GM21447 (cell line): ENCODE measurements around the gene FARP2.

Source experiments
- ATAC-seq: cut with Tn5 transposase; IDR thresholded peaks from one replicate; pipeline ENCODE4 v1.9.1; 2021; ENCODE audit not compliant: unreplicated experiment

Gene FARP2

GRCh38 chr2:241454837-241455485, 98.9 kb downstream of the FARP2 start:
- ATAC-seq = no peak

DNA sequence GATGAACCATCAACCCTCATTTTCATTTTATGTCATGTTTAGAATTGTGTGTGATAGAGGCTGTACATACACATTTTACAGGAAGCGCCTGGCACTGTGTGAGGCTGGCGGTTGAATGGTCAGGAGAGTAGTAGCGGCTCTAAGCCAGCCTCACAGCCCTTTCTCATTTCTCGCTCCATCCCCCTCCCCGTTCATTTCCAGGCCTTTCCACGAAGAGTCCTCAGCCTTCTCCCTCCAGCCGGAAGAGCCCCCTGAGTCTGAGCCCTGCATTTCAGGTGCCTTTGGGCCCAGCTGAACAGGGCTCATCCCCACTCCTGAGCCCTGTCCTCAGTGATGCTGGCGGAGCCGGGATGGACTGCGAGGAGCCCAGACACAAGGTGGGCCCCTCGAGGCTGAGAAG, 100.5 kb downstream of the FARP2 start:
- no peak for ATAC-seq

GRCh38 chr2:241458687-241459086, 102.6 kb downstream of the FARP2 start:
- ATAC-seq = no peak

DNA sequence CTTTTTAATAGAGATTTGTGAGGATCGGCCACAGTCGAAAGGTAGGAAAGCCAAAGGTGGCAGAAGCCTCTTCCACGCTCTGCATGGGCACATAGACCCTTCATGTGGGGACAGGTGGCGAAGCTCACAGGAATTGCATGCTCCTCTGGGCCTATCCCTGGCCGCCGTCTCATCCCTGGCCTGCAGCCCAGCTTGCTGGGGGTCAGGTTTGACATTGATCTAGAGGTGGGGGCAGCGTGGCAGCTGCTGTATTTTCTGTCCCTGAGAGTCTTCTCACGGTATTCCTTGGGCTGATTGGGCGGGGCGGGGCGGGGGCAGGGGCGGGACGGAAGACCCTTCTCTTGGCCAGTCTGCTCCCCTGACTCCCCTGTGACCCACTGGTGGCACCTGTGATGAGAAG, 103.4 kb downstream of the FARP2 start:
- ATAC-seq = no peak

- ATAC-seq = no peak
Observed at GRCh38 chr2:241460631-241461030, 104.5 kb downstream of the FARP2 start.

- ATAC-seq = no peak
Observed at GRCh38 chr2:241461693-241462677, 105.9 kb downstream of the FARP2 start.

DNA sequence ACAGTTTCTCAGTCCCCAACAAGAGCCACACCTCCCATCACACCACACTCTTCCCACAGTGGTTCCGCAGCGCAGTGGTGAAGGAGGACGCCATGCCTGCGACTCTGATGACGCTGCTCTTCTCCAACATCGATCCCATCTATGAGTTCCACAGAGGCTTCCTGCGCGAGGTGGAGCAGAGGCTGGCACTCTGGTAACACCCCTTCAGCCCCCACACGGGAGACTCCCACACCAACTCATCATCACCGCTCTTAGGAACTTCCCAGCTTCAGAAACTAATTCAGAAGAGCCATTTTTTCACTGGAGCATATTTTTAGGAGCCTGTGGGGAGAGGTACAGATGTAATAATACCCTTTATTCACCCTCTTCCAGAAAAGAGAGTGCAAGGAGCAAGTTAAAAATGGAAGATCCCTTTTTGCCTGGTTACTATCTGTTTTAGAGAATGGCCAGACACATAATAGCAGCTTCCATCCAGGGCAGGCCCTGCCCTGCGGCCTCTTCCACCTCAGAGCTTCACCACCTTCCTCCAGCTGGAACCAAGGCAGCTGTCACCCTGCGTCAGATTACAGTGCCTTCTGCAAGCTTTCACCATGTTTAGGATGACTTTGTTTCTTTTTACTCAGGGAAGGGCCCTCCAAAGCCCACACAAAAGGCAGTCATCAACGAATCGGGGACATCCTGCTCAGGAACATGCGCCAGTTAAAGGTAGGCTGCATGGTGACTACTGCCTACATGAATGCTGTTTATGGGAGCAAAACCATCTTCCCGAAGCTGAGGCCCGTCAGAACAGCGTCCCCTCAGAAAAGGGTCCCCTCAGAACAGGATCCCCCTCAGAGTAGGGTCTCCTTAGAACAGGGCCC, 107.4 kb downstream of the FARP2 start:
- ATAC-seq = no peak

- ATAC-seq = no peak
Observed at GRCh38 chr2:241465543-241465942, 109.5 kb downstream of the FARP2 start.

DNA sequence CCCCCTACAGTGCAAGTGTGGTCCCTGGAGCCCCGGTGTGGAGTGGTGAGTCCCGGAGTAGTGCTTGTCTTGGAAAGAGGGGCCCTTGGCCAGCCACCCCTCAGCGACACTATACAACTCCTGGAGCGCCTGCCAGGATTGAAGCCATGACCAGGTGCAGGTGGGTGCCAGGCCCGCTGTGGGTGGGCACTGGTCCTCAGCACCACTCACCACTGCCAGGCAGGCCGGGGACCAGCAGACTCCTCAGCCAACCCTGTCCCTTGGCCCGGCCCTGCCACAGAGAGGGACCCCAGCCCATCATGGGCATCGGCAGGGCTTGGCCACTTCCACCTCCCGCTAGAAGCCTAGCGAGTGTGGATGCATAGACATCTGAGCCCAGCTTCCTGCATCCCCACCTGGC, 110.1 kb downstream of the FARP2 start:
- no peak for ATAC-seq

DNA sequence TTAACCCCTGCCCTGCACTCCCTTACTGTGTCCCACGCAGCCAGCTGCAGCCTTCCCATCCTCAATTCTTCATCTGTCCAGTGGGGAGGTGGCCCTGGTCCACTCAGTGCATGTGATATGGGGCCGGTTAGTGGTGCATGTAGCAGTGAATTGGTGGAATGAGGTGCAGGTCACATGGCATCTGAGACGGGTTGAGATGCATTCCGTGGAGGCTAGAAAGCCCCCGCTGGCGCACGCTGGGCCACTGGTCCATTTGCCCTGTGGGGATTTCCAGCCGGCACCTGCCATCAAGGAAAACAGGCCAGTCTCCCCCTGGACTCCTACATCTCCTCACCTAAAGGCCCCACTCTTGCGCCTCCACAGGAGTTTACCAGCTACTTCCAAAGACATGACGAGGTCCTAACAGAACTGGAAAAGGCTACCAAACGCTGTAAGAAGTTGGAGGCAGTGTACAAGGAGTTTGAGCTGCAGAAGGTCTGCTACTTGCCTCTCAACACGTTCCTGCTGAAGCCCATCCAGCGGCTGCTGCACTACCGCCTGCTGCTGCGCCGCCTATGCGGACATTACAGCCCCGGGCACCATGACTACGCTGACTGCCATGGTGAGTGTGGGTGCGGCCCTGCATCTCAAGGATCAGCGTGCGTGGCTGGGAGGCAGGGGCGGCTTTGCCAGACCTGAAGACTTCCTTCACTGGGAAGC, 111.8 kb downstream of the FARP2 start:
- ATAC-seq = no peak

GRCh38 chr2:241468476-241468781, 112.3 kb downstream of the FARP2 start:
- no peak for ATAC-seq

DNA sequence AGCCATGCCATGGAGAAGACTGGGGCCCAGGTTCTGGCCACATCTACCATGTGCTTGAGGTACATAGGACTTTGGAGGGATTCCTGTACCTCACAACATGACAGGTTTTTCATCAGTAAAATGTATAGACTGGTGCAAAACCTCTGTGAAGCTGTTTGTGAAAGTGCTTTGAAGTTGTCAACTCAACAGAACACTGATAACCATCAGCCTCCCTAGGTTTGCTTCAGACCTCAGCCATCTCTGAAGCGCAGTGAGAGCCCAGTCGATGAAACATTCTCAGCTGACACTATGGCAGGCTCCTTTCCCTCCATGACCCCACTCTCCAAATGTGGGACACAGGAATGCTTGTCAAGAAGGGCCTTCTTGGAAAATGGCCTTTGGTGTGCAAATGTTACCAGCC, 113.7 kb downstream of the FARP2 start:
- no peak for ATAC-seq

- no peak for ATAC-seq
Observed at GRCh38 chr2:241473399-241473798, 117.3 kb downstream of the FARP2 start.

DNA sequence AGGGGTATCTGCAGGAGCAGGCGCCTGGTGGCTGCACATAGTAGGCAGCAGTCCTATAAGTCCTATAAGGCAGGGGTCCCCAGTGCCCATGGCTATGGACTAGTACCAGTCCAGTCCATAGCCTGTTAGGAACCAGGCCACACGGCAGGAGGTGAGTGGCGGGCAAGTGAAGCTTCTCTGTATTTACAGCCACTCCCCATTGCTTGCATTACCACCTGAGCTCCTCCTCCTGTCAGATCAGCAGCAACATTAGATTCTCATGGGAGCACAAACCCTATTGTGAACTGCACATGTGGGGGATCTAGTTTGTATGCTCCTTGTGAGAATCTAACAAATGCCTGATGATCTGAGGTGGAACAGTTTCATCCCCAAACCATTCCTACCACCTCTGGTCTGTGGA, 119.2 kb downstream of the FARP2 start:
- ATAC-seq = no peak

DNA sequence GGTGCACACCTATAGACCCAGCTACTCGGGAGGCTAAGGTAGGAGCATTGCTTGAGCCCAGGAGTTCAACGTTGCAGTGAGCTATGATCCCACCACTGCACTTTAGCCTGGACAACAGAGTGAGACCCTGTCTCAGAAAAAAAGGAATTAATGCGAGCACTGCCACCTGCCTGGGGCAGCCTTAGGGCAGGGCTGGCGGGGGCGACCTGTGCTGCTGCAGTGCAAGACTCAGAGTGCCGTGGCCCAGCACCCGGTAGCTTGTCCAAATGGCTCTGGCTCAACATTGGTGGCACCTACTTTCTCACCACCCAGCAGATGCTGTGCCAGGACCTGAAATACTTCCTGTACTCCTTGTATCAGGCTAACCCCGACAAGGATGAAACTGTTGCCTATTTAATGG, 122.1 kb downstream of the FARP2 start:
- no peak for ATAC-seq

- no peak for ATAC-seq
Observed at GRCh38 chr2:241479026-241479898, 123.2 kb downstream of the FARP2 start.

DNA sequence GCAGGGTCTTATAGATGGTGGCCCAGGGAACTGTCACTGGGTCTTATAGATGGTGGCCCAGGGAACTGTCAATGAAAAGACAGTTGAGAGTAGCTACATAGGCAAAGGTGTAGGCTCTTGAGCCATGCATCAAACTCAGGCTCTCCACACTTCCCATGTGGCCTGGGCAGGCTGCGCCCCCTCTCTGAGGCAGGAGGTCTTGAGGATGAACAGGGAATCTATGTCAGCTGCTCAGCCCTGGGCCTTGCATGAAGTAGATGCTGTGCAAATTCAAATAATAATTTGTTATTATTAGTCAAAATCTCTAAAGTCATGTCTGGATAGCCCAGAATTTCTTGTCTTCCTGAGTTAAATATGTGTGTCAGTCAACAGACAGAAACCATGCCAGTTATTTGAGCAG, 125.6 kb downstream of the FARP2 start:
- no peak for ATAC-seq

DNA sequence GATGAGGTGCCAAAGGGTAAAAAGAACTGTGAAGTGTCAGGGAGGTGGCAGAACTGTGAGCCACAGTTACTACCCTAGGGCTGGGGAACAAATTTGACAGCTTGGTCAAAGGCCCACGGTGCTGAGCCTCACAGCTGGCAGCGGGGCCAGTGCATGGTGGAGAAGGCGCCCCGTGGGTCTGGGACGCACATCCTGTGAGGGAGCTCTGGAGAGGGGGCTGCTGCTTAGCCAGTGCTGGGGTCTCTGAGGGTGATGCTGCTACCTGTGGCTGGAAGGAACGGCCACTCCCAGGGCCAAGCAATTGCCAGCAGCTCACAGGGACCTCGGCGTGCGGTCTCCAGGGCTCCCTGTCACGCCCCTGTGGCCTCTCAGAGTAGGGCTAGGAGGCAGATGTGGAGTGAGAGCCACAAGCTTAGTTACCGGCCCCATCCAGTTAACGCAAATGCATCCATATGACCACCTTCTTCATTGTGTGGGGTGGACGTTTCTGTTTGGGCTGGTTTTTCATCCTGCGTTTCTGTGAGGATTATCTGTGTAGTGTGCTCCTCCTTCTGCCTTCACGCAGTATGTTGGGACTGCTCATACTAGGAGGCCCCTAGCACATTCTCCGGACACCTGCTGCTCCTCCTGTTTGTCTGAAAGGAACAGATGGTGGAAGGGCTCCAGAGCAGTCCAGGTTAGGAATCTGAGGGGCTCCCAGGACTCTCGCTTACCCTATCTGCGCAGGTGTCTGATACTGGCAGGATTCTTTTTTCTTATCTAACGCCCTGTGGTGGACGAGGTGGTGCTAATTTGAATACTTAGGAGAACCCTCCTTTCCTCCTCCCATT, 126.3 kb downstream of the FARP2 start:
- no peak for ATAC-seq

GRCh38 chr2:241483305-241483704, 127.2 kb downstream of the FARP2 start:
- ATAC-seq = no peak
